Upper lobe of right lung (tissue), 1 donor: ENCODE data around the gene ST13. TPM values are rescaled to one million over a fixed set of nuclear protein-coding genes. Genes with fewer than 3 reads are reported as not detected.

Experiments
- ATAC-seq: fragments of 200-7000 bp; cut with Tn5 transposase; one replicate; pipeline ENCODE4 v1.9.1; 2020; ENCODE audit warnings: mild to moderate bottlenecking, moderate library complexity
- DNase-seq: peaks from one replicate; pipeline ENCODE4 v3.0.0-alpha.2; 2020
- H3K27ac ChIP-seq: fragments of 200-600 bp; one replicate; pipeline ENCODE4 v1.8.0; 2022
- H3K27me3 ChIP-seq: fragments of 200-600 bp; one replicate; pipeline ENCODE4 v1.8.0; 2022; ENCODE audit warnings: mild to moderate bottlenecking
- H3K36me3 ChIP-seq: fragments of 200-600 bp; one replicate; pipeline ENCODE4 v1.8.0; 2022
- H3K4me1 ChIP-seq: fragments of 200-600 bp; one replicate; pipeline ENCODE4 v1.8.0; 2022
- H3K4me3 ChIP-seq: fragments of 200-600 bp; one replicate; pipeline ENCODE4 v1.8.0; 2022; ENCODE audit warnings: mild to moderate bottlenecking
- H3K9me3 ChIP-seq: fragments of 200-600 bp; one replicate; pipeline ENCODE4 v1.8.0; 2022
- intact Hi-C: fragments of 100-400 bp; cut with DNase I; formaldehyde crosslinking; loops from one replicate; pipeline ENCODE4 v1.11.0; 2022
- total RNA-seq: library from RNA; stranded (reverse); fragmentation: NEBNext Ultra II Directional; extraction: Animal tissue kit (Norgen Biotek cat#: 25700); gene quantifications from one replicate; pipeline ENCODE4 v1.2.1, GENCODE V29; 2021
- TF ChIP-seq, protein P1 (sequence below): fragments of 200-600 bp; IDR thresholded peaks from one replicate; pipeline ENCODE4 v1.8.0; 2022; ENCODE audit warnings: antibody characterized with exemption
- donor health status: DM: no; HTN: yes; CAD: no; lungs with severe emphysema.

The ST13 gene
- total RNA-seq, 1 donor from 2014 or later, result 192 TPM

- H3K27ac ChIP-seq, result no peak overlapping the region
- no peak overlapping the region for H3K4me3 ChIP-seq
- intact Hi-C loops, result no loop called here
- DNase-seq (no peak), ATAC-seq (no peak)
- peaks cover 8% of the 10 kb centered on the region for H3K4me1 ChIP-seq
- H3K36me3 ChIP-seq, result no peaks in the 10 kb centered on the region
- H3K9me3 ChIP-seq, result no peaks in the 10 kb centered on the region
- TF ChIP-seq, protein P1, sequence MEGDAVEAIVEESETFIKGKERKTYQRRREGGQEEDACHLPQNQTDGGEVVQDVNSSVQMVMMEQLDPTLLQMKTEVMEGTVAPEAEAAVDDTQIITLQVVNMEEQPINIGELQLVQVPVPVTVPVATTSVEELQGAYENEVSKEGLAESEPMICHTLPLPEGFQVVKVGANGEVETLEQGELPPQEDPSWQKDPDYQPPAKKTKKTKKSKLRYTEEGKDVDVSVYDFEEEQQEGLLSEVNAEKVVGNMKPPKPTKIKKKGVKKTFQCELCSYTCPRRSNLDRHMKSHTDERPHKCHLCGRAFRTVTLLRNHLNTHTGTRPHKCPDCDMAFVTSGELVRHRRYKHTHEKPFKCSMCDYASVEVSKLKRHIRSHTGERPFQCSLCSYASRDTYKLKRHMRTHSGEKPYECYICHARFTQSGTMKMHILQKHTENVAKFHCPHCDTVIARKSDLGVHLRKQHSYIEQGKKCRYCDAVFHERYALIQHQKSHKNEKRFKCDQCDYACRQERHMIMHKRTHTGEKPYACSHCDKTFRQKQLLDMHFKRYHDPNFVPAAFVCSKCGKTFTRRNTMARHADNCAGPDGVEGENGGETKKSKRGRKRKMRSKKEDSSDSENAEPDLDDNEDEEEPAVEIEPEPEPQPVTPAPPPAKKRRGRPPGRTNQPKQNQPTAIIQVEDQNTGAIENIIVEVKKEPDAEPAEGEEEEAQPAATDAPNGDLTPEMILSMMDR, result no peak
- no peaks in the 10 kb centered on the region for H3K27me3 ChIP-seq
These were observed 48.2 kb downstream of the ST13 start for GRCh38 chr22:40808018-40808841.

GRCh38 chr22:40806711-40807110, 49.7 kb downstream of the ST13 start:
- DNase-seq (no peak), ATAC-seq (no peak)
- TF ChIP-seq, protein P1, result no peak
- intact Hi-C loops, result no loop called here
- H3K36me3 ChIP-seq, result no peaks in the 10 kb centered on the region
- H3K27me3 ChIP-seq, result no peaks in the 10 kb centered on the region
- H3K27ac ChIP-seq, result no peak overlapping the region
- H3K9me3 ChIP-seq, result no peaks in the 10 kb centered on the region
- H3K4me3 ChIP-seq, result no peak overlapping the region
- H3K4me1 ChIP-seq, result peaks cover 8% of the 10 kb centered on the region

DNA sequence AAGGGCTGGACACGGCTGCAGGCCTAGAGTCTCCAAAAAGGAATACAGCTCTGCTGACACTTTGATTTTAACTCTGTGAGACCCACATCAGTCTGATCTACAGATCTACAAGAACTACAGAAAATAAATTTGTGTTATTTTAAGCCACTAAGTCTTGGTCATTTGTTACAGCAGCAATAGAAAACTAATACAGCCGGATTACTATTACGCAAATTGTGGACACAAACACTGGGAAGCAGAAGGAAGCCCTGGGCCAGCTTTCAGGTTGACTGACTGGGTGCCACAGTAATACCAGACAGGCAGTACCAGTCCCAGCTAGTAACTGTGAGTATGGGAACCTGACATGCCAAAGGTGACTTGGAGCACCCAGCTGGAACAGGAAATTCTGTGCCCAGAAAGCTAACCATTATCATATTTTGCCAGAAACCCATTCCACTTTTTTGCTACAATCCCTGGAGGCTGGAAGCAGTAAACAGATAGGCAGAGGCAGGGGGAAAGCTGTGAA, 50.7 kb downstream of the ST13 start:
- no peak for DNase-seq
- H3K4me1 ChIP-seq, result peaks cover 8% of the 10 kb centered on the region
- intact Hi-C loops, result no loop called here
- ATAC-seq, result no peak
- H3K27ac ChIP-seq, result no peak overlapping the region
- TF ChIP-seq, protein P1, result no peak
- H3K36me3 ChIP-seq, result no peaks in the 10 kb centered on the region
- no peaks in the 10 kb centered on the region for H3K9me3 ChIP-seq
- no peak overlapping the region for H3K4me3 ChIP-seq
- H3K27me3 ChIP-seq, result no peaks in the 10 kb centered on the region

DNA sequence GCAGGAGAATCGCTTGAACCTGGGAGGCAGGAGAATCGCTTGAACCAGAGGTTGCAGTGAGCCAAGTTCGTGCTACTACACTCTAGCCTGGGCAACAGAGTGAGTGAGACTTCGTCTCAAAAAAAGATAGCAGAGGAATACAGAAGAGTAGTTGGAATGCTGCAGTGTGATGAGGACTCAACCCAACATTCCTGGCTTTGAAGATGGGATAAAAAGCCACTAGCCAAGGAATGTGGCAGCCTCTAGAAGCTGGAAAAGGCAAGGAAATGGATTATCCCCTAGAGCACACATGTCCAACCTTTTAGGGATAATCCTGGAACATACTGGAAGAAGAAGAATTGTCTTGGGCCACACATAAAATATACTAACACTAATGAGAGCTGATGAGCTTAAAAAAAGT, 51.2 kb downstream of the ST13 start:
- no peak for ATAC-seq

DNA sequence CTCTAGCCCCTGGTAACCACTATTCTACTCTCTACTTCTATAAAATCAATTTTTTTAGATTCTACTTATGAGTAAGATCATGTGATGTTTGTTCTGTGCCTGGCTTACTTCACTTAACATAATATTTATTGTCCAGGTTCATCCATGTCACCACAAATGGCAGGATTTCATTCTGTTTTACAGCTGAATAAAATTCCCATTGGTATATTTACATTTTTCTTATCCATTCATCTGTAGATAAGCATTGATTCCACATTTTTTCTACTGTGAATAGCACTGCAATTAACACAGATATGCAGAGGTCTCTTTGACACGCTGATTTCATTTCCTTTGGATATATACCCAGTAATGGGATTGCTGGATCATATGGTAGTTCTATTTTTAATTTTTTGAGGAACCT, 53.1 kb downstream of the ST13 start:
- TF ChIP-seq, protein P1, result no peak
- Histone ChIP-seq H3K4me1 (peaks cover 2% of the 10 kb centered on the region), H3K4me3 (no peak overlapping the region), H3K27ac (no peak overlapping the region), H3K27me3 (no peaks in the 10 kb centered on the region), H3K9me3 (no peaks in the 10 kb centered on the region), H3K36me3 (no peaks in the 10 kb centered on the region)
- DNase-seq (no peak), ATAC-seq (no peak)
- intact Hi-C loops, result no loop called here

More for the DNA sequence above, 51.2 kb downstream of the ST13 start:
- no peak overlapping the region for H3K4me3 ChIP-seq
- no peak for DNase-seq
- H3K9me3 ChIP-seq, result no peaks in the 10 kb centered on the region
- H3K27ac ChIP-seq, result no peak overlapping the region
- intact Hi-C loops, result no loop called here
- TF ChIP-seq, protein P1, result no peak
- no peaks in the 10 kb centered on the region for H3K36me3 ChIP-seq
- H3K27me3 ChIP-seq, result no peaks in the 10 kb centered on the region
- peaks cover 8% of the 10 kb centered on the region for H3K4me1 ChIP-seq
